Measurements from ENCODE around the gene ZNF628.
A peak's percentile ranks its signal among the peaks of the same experiment; 100 is the strongest.

- TF ChIP-seq SP1 (IDR thresholded peaks at IDR 0.05) (no peak), NFRKB (IDR thresholded peaks at IDR 0.05) (no peak), L3MBTL2 (conservative IDR thresholded peaks at IDR 0.05) (peak; percentile 100), FOXA1 (IDR thresholded peaks at IDR 0.05) (no peak), ARNT (IDR thresholded peaks at IDR 0.05) (no peak), HDGF (IDR thresholded peaks at IDR 0.05; ENCODE audit: borderline replicate concordance) (no peak), FOXM1 (IDR thresholded peaks at IDR 0.05; ENCODE audit: borderline replicate concordance) (no peak), ZNF384 (IDR thresholded peaks at IDR 0.05) (peak; percentile 97), BHLHE40 (IDR thresholded peaks at IDR 0.05; ENCODE audit: borderline replicate concordance) (no peak), LEF1 (IDR thresholded peaks at IDR 0.05; ENCODE audit: borderline replicate concordance) (no peak), ELF4 (IDR thresholded peaks at IDR 0.05) (peak; percentile 28), CTBP1 (IDR thresholded peaks at IDR 0.05; ENCODE audit: borderline replicate concordance) (no peak)
Measured at GRCh38 chr19:55503502-55504251, 27.3 kb downstream of the ZNF628 start.

All from HEK293T (cell line).